ENCODE data around the gene COL21A1.

Gene COL21A1

DNA sequence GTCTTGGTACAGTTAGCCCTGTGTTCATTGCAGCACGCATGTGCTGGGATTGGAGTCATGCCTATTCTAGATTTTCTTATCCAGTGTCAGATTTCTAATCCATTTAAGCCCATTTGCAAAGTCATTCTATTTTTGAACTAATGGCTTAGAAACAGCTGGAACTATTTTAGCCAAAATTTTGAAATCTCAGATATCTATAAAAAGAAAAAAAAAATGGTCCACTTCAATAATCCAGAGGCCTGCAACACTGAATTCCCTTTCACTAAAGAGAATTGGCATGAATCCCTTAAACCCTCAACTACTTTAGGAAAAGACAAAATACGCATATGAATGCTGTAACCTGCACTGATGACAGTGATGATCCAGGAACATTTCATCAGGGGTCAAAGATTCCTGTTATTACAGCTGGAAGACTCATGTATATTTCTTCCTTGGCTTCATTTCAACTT lies 1.5 kb downstream of the COL21A1 start:
- DNase-seq (ENCODE audit: low read depth): no peak

DNA sequence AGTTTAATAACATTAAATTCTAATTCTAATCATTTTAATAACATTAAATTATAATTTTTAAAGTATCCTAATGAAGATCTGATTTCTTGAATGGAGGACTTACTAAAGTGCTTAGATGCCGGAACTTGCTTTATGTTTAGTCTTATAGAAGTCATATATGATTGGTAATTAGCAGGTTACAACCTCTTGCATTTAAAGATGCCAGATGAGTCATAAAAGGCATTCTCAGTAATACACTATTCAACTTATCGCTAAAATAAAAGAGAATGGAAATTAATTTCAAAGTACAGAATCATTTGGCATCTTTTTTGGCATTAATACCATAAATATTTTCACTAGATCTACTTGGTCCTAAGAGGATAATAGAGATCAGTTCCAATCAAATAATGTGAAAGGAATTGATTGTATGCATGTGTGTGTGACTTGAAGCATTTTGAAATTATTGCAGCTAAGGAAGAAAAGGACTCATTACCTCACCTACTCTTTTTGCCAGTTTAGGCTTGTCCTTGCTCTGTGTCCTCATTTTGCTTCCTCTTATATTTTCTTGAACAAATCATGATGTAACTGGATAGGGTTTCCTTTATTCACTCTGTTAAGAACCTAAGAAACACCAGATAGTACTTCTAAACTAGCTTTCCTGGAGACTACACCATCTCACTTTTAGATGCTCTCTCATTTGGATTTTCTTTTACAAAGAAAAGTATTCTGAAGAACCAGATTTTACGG lies 2.7 kb downstream of the COL21A1 start:
- no peak for DNase-seq (ENCODE audit: low read depth)

DNA sequence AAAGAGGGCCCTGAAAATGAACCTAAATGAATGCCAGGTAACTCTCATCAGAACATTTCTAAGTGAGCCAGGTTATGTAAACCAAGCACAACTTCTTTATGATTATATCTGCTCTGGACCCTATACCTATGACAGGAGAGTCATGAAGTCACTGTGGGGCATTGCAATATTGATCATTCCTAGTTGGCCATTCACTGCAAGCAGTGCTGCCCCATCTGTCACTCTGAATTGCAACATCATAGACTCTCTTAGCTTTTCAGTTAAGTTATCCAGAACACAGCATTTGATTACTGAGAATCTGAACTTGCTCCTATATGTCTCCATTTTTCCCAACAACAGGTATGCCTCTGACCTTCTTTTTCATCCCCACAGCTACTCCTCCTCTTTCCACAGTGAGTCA lies 3.3 kb downstream of the COL21A1 start:
- no peak for DNase-seq (ENCODE audit: low read depth)

DNA sequence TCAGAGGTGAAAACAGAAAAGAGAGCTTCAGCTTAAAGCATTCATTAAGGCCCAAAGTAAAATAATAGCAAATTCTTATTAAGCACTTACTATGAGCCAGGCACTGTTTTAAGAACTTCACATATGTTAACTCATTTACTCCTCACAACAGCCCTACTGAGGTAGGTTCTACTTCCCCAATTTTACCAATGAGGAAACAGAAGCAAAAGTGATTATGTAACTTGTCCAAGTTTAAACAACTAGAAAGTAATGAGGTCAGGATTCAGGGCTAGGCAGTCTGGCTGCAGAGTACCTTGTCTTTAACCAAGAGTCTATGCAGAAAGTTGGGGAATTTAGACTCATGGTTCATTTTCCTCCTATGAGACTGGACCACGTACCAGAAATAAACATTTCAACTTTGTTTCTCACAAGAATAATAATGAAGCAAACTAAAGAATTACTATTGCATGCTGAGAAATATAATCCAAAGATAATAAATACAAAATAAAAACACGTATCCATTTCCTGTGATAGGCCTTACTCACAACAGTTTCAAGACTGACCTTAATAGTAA lies 3.8 kb downstream of the COL21A1 start:
- no peak for DNase-seq (ENCODE audit: low read depth)

GRCh38 chr6:56242346-56242745 lies 5.0 kb downstream of the COL21A1 start:
- DNase-seq (ENCODE audit: low read depth): no peak

DNA sequence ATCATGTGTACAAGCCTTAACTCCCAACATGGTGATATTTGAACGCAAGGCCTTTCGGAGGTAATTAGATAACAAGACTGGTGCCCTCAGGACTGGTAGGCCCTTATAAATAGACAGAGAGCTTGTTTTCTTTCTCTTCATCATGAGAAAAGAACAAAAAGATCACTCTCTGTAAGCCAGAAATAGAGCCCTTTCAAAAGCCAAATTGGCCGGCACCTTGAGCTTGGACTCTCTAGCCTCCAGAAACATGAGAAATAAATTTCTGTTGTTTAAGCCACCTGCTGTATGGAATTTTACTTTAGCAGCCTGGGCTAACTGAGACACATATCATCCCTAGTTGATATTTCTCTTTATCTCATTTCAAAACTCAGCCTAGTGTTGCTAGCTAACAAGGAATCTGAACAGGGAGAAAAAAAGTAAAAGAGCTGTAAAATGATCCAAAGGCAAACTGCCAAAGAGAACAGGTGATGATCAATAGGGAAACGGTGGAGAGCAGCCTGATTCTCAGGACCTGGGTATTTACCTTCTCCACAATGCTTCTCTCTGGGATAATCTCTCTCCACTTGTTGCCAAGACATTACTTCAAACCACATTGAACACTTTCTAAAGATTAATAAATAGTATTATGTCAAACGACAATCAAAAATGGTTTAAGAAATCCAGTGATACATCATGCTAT lies 6.1 kb downstream of the COL21A1 start:
- no peak for DNase-seq (ENCODE audit: low read depth)

GRCh38 chr6:56238352-56238751 lies 9.0 kb downstream of the COL21A1 start:
- DNase-seq (ENCODE audit: low read depth): no peak

- no peak for DNase-seq (ENCODE audit: low read depth)
These were observed 12.1 kb downstream of the COL21A1 start for GRCh38 chr6:56235245-56235644.

DNA sequence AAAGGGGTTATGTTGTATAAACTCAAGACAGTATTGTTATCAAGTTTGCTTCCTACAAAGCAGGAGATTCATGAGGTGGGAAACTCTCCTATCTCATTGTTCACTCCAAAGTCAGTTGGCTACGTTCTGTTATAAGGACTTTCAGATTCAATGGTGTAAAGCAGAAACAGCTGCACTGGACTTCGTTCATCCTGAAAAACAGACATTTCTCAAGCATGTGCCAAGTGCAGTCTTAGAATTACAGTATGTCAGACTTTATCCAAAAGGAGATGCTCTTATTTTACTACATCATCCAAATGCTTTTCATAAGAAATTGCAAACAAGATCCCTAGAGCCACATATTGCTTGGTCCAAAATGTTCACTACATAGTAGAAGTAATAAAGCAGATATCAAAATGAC lies 14.9 kb downstream of the COL21A1 start:
- DNase-seq (ENCODE audit: low read depth): no peak

DNA sequence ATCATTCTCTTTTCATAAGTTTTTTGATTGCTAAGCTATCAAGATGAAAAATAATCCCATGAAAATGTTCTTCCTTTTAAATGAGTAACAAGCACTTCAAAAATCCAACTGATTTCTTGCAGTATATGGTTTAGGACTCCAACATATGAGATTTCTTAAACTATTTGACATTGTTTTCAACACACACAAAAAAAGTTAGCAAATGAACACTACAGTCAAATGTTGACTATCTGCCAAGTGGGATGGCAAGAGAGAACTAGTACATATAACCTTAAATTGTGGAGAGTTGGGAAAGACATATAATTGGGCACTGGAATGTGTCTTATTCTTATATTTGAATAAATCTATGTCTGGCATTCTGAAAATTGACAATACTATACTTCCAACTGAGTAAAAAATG lies 15.6 kb downstream of the COL21A1 start:
- no peak for DNase-seq (ENCODE audit: low read depth)

- no peak for DNase-seq (ENCODE audit: low read depth)
These were observed 16.3 kb downstream of the COL21A1 start for GRCh38 chr6:56230976-56231566.

- no peak for DNase-seq (ENCODE audit: low read depth)
These were observed 20.1 kb downstream of the COL21A1 start for GRCh38 chr6:56227071-56227879.

- DNase-seq (ENCODE audit: low read depth): no peak
These were observed 23.4 kb downstream of the COL21A1 start for GRCh38 chr6:56223995-56224394.

GRCh38 chr6:56222499-56222898 lies 24.9 kb downstream of the COL21A1 start:
- DNase-seq (ENCODE audit: low read depth): no peak

GRCh38 chr6:56220078-56220477 lies 27.3 kb downstream of the COL21A1 start:
- DNase-seq (ENCODE audit: low read depth): no peak

- no peak for DNase-seq (ENCODE audit: low read depth)
These were observed 32.7 kb downstream of the COL21A1 start for GRCh38 chr6:56214703-56215101.

DNA sequence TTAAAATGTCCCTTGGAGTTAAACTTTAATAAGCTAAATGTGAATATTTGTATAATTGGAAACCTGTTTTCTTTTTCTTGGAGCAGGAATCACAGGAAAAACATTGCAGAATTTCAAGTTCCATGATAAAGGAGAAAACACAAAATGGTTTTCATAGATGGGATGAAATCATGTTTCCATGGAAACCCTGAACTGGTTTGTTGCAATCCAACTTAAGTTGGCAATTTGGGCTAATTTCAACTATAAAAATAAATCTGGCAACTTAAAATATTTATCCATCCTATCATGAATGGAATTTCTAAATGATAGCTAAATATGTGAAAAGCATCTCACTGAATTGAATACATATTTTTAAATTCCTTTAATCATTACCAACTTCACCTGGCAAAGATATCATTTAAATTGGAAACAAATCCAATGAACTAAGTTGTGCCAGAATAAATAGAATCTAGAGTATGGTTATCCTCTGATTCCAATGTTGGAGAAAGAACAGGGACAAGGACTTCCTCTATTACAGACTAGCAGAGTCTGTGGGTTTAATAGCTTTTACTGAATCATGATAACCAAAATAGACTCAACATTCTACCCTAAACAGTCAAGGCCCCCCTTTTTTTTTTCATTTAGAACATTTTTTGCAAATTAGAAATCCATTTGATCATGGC lies 33.2 kb downstream of the COL21A1 start:
- DNase-seq (ENCODE audit: low read depth): no peak

- DNase-seq (ENCODE audit: low read depth): no peak
These were observed 35.7 kb downstream of the COL21A1 start for GRCh38 chr6:56211724-56212123.

DNA sequence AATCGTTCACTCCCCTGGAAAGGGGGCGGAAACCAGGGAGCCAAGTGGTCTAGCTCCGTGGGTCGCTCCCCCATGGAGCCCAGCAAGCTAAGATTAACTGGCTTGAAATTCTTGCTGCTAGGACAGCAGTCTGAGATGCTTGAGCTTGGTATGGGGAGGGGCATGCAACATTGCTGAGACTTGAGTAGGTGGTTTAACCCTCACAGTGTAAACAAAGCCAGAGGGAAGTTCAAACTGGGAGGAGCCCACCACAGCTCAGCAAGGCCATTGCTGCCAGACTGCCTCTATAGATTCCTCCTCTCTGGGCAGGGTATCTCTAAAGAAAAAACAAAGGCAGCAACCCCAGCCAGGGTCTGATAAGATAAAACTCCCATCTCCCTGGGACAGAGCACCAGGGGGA lies 43.2 kb downstream of the COL21A1 start:
- DNase-seq (ENCODE audit: low read depth): no peak

DNA sequence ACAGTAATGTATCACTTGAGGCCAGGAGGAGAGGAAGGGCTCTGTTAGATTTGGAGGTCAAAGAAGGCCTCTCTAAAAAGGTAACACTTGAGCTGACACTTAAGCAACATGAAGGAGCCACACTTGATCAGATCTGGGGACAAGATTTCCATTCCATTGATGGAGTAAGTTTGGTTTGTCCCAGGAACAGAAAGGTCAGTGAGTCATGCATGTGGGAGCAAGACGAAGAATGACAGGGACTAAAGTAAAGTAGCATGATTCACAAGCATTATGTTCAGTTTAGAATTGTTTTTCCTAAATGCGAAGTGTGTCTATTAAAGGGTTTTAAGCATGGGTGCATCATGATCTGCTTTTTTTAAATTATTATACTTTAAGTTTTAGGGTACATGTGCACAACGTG lies 47.4 kb downstream of the COL21A1 start:
- DNase-seq (ENCODE audit: low read depth): no peak

DNA sequence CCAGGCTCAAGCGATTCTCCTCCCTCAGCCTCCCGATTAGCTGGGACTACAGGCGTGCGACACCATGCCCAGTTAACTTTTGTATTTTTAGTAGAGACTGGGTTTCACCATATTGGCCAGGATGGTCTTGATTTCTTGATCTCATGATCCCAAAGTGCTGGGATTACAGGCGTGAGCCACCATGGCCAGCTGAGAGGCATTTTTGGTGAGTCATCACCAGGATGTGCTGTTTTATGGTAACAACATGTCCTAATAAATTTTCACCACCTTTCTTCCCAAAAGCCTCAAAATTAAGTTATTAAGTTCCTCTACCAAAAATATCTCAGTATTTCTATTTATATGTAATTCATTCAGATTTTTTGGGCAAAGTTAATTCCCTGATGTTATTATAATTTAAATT lies 53.5 kb downstream of the COL21A1 start:
- no peak for DNase-seq (ENCODE audit: low read depth)

DNA sequence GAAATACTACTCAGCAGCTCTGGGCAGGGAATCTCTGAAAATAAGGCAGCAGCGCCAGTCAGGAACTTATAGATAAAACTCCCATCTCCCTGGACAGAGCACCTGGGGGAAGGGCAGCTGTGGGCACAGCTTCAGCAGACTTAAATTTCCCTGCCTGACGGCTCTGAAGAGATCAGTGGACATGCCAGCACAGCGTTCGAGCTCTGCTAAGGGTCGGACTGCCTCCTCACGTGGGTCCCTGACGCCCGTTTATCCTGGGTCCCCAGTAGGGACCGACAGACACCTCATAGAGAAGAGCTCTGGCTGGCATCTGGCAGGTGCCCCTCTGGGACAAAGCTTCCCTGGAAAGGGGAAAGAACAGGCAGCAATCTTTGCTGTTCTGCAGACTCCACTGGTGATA lies 59.0 kb downstream of the COL21A1 start:
- DNase-seq (ENCODE audit: low read depth): no peak
